ENCODE results near the gene THTPA. TPM values are rescaled to one million over a fixed set of nuclear protein-coding genes. Genes with fewer than 3 reads are reported as not detected.

Gene THTPA
- total and polyA plus RNA-seq, 9 of the 15 experiments (the other 6 are each of a cell fraction or from before 2014, with no cell fraction given) = 2.4 to 8.7 (median 5.2) TPM

GRCh38 chr14:23557521-23557920 lies 1.4 kb downstream of the THTPA start:
- peak overlapping the region in 1 of 2 experiments; percentile 88; a peak in 2 of 4 replicates for H3K9ac ChIP-seq (ENCODE audit: insufficient read depth in 1 of 2, low read depth in 2 of 2, low read length in 2 of 2)
- peak overlapping the region; percentile 68; the same call in 1 of the 2 replicates for H3K4me3 ChIP-seq
- no peak overlapping the region for H3K27ac ChIP-seq (ENCODE audit: extremely low read depth, low read depth, low read length)
- H2AFZ ChIP-seq (ENCODE audit: low read depth, low read length) = no peak overlapping the region
- H4K20me1 ChIP-seq (replicated peaks; ENCODE audit: control insufficient read depth, insufficient read depth, low read length) = 0 out of 2 replicates have a peak, but pooled peaks cover 3% of the 10 kb centered on the region
- no peak for DNase-seq (ENCODE audit: extremely low read depth in 1 of 4, low spot score in 3 of 4)
- BruUV-seq (replicated peaks) = no TSS peak
- peak; percentile 63 for FAIRE-seq
- H3K4me2 ChIP-seq (ENCODE audit: insufficient read depth, low read length) = no peak overlapping the region
- H3K36me3 ChIP-seq (ENCODE audit: control insufficient read depth, insufficient read depth, low read length) = peaks cover 40% of the 10 kb centered on the region; the same call in 2 of the 3 replicates
- ATAC-seq = no peak
- no peaks in the 10 kb centered on the region for H3K9me3 ChIP-seq (replicated peaks; ENCODE audit: control insufficient read depth, insufficient read depth, low read depth, low read length)
- no peak for TF ChIP-seq JUND (IDR thresholded peaks at IDR 0.05; ENCODE audit: borderline replicate concordance, low read depth, low read length)
- TF ChIP-seq JUND (tag; IDR thresholded peaks at IDR 0.05; ENCODE audit: borderline replicate concordance, low read depth, low read length) = no peak
- TF ChIP-seq TCF15 (CRISPR knock-in tag; IDR thresholded peaks at IDR 0.05) = no peak
- TF ChIP-seq NRF1 (conservative IDR thresholded peaks at IDR 0.05 in 1 of 2, IDR thresholded peaks at IDR 0.05 in 1 of 2) = no peak
- TF ChIP-seq BMI1 (IDR thresholded peaks at IDR 0.05; ENCODE audit: low read length) = no peak
- no peak for TF ChIP-seq ZNF23 (CRISPR knock-in tag; IDR thresholded peaks at IDR 0.05)
- no peak for TF ChIP-seq ZNF668 (CRISPR knock-in tag; IDR thresholded peaks at IDR 0.05)
- no peak for TF ChIP-seq TSC22D4 (tag; IDR thresholded peaks at IDR 0.05)
- no peak for TF ChIP-seq RFX1 (IDR thresholded peaks at IDR 0.05)
- no peak for TF ChIP-seq CREM (IDR thresholded peaks at IDR 0.05; ENCODE audit: low read depth)
- no peak for TF ChIP-seq ZC3H8 (IDR thresholded peaks at IDR 0.05)
- ChIA-PET POLR2A (no interaction called here), CTCF (ENCODE audit: low intra/inter-chr PET ratio) (no interaction called here)
- in situ Hi-C loops (cut with MboI) = loop anchor here (5.0 kb wide), 1 partner anchor 70 kb away; no protein-coding TSS in a partner anchor
- no peaks in the 10 kb centered on the region for H3K9me1 ChIP-seq (ENCODE audit: control insufficient read depth, insufficient read depth, low read length)
- WGBS (ENCODE audit: insufficient coverage, low coverage, missing lambda C conversion rate) = 5% methylated on average over 2 of the region's 2 CpGs
- intact Hi-C loops (cut with micrococcal nuclease) = loop anchor here (10.0 kb wide), 1 partner anchor 233 kb away; the partner anchor contains the start of gene PABPN1
- peaks cover 10% of the 10 kb centered on the region for H3K79me2 ChIP-seq (ENCODE audit: control insufficient read depth, insufficient read depth, low read length)
- peaks cover 7 to 13% of the 10 kb centered on the region in 2 experiments; a peak in 3 of 5 replicates for H3K4me1 ChIP-seq (replicated peaks in 1 of 2; ENCODE audit: control insufficient read depth in 2 of 2, insufficient read depth in 2 of 2, low read length in 2 of 2)
- no peaks in the 10 kb centered on the region for H3K27me3 ChIP-seq (ENCODE audit: control insufficient read depth in 2 of 2, insufficient read depth in 2 of 2, low read length in 2 of 2)
